Kidney (tissue), 14 donors: ENCODE data around the gene PPAN. TPM values are rescaled to one million over a fixed set of nuclear protein-coding genes. Genes with fewer than 3 reads are reported as not detected.

Experiments
- DNase-seq, 5 donors: peaks; one replicate each; pipeline ENCODE4 v3.0.0-alpha.2; 2013 to 2020
- FAIRE-seq: peaks from 2 replicates; lab custom pipeline; 2012; peaks lifted over from hg19 to GRCh38; lab: Jason Lieb, UNC
- H3K27ac ChIP-seq, 2 donors: one replicate each; pipeline ENCODE4 v1.7.0; 2013; ENCODE audit warnings: low read depth in 2 of 2, low read length in 2 of 2, inconsistent platforms in 1 of 2
- H3K27me3 ChIP-seq: one replicate; pipeline ENCODE4 v1.7.1; 2013; ENCODE audit warnings: low read length, inconsistent platforms; ENCODE audit not compliant: control insufficient read depth, insufficient read depth
- H3K36me3 ChIP-seq, 3 donors: one replicate each; pipeline versions ENCODE4 v1.7.0 to v1.7.1; 2013; ENCODE audit warnings: low read length in 3 of 3, control low read depth in 1 of 3, inconsistent platforms in 1 of 3; ENCODE audit not compliant: insufficient read depth in 3 of 3, control insufficient read depth in 2 of 3
- H3K4me1 ChIP-seq, 3 donors: one replicate each; pipeline versions ENCODE4 v1.7.0 to v1.7.1; 2013; ENCODE audit warnings: low read length in 3 of 3, inconsistent platforms in 1 of 3, low read depth in 1 of 3; ENCODE audit not compliant: control insufficient read depth in 2 of 3, insufficient read depth in 2 of 3
- H3K4me3 ChIP-seq, 3 donors: one replicate each; pipeline versions ENCODE4 v1.7.0 to v1.8.1; 2013; ENCODE audit warnings: low read length in 3 of 3, control low read depth in 1 of 3, inconsistent platforms in 1 of 3
- H3K9ac ChIP-seq, 3 donors: one replicate each; pipeline versions ENCODE4 v1.7.0 to v1.7.1; 2013; ENCODE audit warnings: low read length in 3 of 3, control low read depth in 1 of 3, inconsistent platforms in 1 of 3
- H3K9me3 ChIP-seq, 3 donors: one replicate each; pipeline versions ENCODE4 v1.7.0 to v1.7.1; 2013; ENCODE audit warnings: low read length in 3 of 3, control low read depth in 1 of 3, inconsistent platforms in 1 of 3; ENCODE audit not compliant: control insufficient read depth in 2 of 3, insufficient read depth in 1 of 3
- CTCF ChIP-seq: IDR thresholded peaks from 3 replicates; pipeline ENCODE4 v1.5.1; 2012; ENCODE audit warnings: mild to moderate bottlenecking, moderate library complexity, borderline replicate concordance; ENCODE audit not compliant: insufficient read depth; ENCODE audit errors: extremely low read depth
- intact Hi-C: fragments of 100-400 bp; cut with DNase I; formaldehyde crosslinking; loops from one replicate; pipeline ENCODE4 v1.11.1; 2022
- polyA plus RNA-seq: library from polyadenylated mRNA; stranded (reverse); fragments of 350-450 nt; fragmentation: Illumina TruSeq; extraction: RNeasy Lipid Tissue Mini Kit (QIAGEN cat#74804); gene quantifications from one replicate; pipeline ENCODE4 v1.2.3, GENCODE V29; 2014; ENCODE audit warnings: low read depth, low replicate concordance; ENCODE audit not compliant: insufficient read depth
- total RNA-seq: library from RNA; stranded (reverse); fragmentation: NEBNext Ultra II Directional; extraction: Animal tissue kit (Norgen Biotek cat#: 25700); gene quantifications from one replicate; pipeline ENCODE4 v1.2.1, GENCODE V29; 2021
- donor health status: control.
- donor health status: control.
- donor health status: control.
- donor health status: control.
- donor health status: control.
- donor health status: DM: yes; HTN: yes; CAD: no.
- donor health status: Normal renal cell carcinoma (clear cell type).

Gene PPAN
- total and polyA plus RNA-seq, 2 donors from 2014 or later, result 25.2 to 43.2 TPM

GRCh38 chr19:10144361-10144760, 38.2 kb downstream of the PPAN start:
- Histone ChIP-seq H3K4me1 (no peaks in the 10 kb centered on the region), H3K9me3 (no peaks in the 10 kb centered on the region), H3K4me3 (no peak overlapping the region), H3K9ac (no peak overlapping the region), H3K36me3 (peaks cover 8 to 44% (median 22%) of the 10 kb centered on the region in 3 donors), H3K27me3 (no peaks in the 10 kb centered on the region), H3K27ac (no peak overlapping the region)
- intact Hi-C loops, result no loop called here
- TF ChIP-seq CTCF, result no peak
- DNase-seq (no peak), FAIRE-seq (no peak)

- Histone ChIP-seq H3K9ac (no peak overlapping the region), H3K4me3 (no peak overlapping the region), H3K4me1 (no peaks in the 10 kb centered on the region), H3K36me3 (peaks cover 8 to 50% (median 25%) of the 10 kb centered on the region in 3 donors), H3K27me3 (no peaks in the 10 kb centered on the region), H3K9me3 (no peaks in the 10 kb centered on the region), H3K27ac (no peak overlapping the region)
- FAIRE-seq (no peak), DNase-seq (no peak)
- TF ChIP-seq CTCF, result no peak
- intact Hi-C loops, result no loop called here
Measured at GRCh38 chr19:10145031-10145430, 38.9 kb downstream of the PPAN start.

GRCh38 chr19:10146142-10146541, 40.0 kb downstream of the PPAN start:
- Histone ChIP-seq H3K27ac (no peak overlapping the region), H3K36me3 (peaks cover 8 to 52% (median 29%) of the 10 kb centered on the region in 3 donors), H3K27me3 (no peaks in the 10 kb centered on the region), H3K9me3 (no peaks in the 10 kb centered on the region), H3K4me3 (no peak overlapping the region), H3K4me1 (no peaks in the 10 kb centered on the region), H3K9ac (no peak overlapping the region)
- intact Hi-C loops, result no loop called here
- no peak for TF ChIP-seq CTCF
- FAIRE-seq (no peak), DNase-seq (no peak)

- Histone ChIP-seq H3K4me3 (no peak overlapping the region), H3K27ac (no peak overlapping the region), H3K9ac (no peak overlapping the region), H3K36me3 (peaks cover 9 to 38% (median 31%) of the 10 kb centered on the region in 3 donors), H3K9me3 (no peaks in the 10 kb centered on the region), H3K4me1 (no peaks in the 10 kb centered on the region), H3K27me3 (no peaks in the 10 kb centered on the region)
- DNase-seq (no peak), FAIRE-seq (no peak)
- TF ChIP-seq CTCF, result no peak
- intact Hi-C loops, result no loop called here
Measured at GRCh38 chr19:10149427-10149826, 43.3 kb downstream of the PPAN start.
